HEK293T (cell line): ENCODE measurements around the gene TNIP1.

Experiments used
- CTCF ChIA-PET: fragments of 350-600 bp; formaldehyde crosslinking; extraction: SDS; loops from one replicate; lab custom pipeline; 2021; ENCODE audit warnings: antibody characterized with exemption, inconsistent platforms; lab: Yijun Ruan, JAX
- POLR2A ChIA-PET: fragments of 350-600 bp; formaldehyde crosslinking; extraction: SDS; loops from one replicate; lab custom pipeline; 2020; ENCODE audit warnings: antibody characterized with exemption, inconsistent platforms; lab: Yijun Ruan, JAX
- DNase-seq: peaks from one replicate; pipeline ENCODE4 v3.0.0; 2012; ENCODE audit warnings: mixed read lengths; ENCODE audit errors: extremely low spot score
- ARNT ChIP-seq: fragments of 450-650 bp; IDR thresholded peaks from 2 replicates; pipeline ENCODE4 v1.6.1; 2017; ENCODE audit warnings: mild to moderate bottlenecking
- BHLHE40 ChIP-seq: fragments of 450-650 bp; IDR thresholded peaks from 2 replicates; pipeline ENCODE4 v1.6.1; 2016; ENCODE audit warnings: mild to moderate bottlenecking, moderate library complexity, borderline replicate concordance
- CTBP1 ChIP-seq: fragments of 450-650 bp; IDR thresholded peaks from 2 replicates; pipeline ENCODE4 v1.6.1; 2016; ENCODE audit warnings: borderline replicate concordance
- ELF4 ChIP-seq: fragments of 450-650 bp; IDR thresholded peaks from 2 replicates; pipeline ENCODE4 v1.6.1; 2017; ENCODE audit warnings: antibody characterized with exemption
- FOXA1 ChIP-seq: fragments of 450-650 bp; IDR thresholded peaks from 2 replicates; pipeline ENCODE4 v1.6.1; 2016; ENCODE audit warnings: mild to moderate bottlenecking
- FOXK2 ChIP-seq: fragments of 450-650 bp; IDR thresholded peaks from 2 replicates; pipeline ENCODE4 v1.6.1; 2016; ENCODE audit warnings: mild to moderate bottlenecking
- FOXM1 ChIP-seq: fragments of 450-650 bp; IDR thresholded peaks from 2 replicates; pipeline ENCODE4 v1.6.1; 2017; ENCODE audit warnings: mild to moderate bottlenecking, borderline replicate concordance
- HDGF ChIP-seq: fragments of 450-650 bp; IDR thresholded peaks from 2 replicates; pipeline ENCODE4 v1.6.1; 2017; ENCODE audit warnings: antibody characterized with exemption, borderline replicate concordance
- L3MBTL2 ChIP-seq: fragments of 450-650 bp; conservative IDR thresholded peaks from 2 replicates; pipeline ENCODE4 v1.6.1; 2016; ENCODE audit warnings: mild to moderate bottlenecking
- LEF1 ChIP-seq: fragments of 450-650 bp; IDR thresholded peaks from 2 replicates; pipeline ENCODE4 v1.6.1; 2017; ENCODE audit warnings: mild to moderate bottlenecking, borderline replicate concordance
- NFRKB ChIP-seq: fragments of 450-650 bp; IDR thresholded peaks from 2 replicates; pipeline ENCODE4 v1.6.1; 2016; ENCODE audit warnings: mild to moderate bottlenecking, moderate library complexity
- SP1 ChIP-seq: fragments of 450-650 bp; IDR thresholded peaks from 2 replicates; pipeline ENCODE4 v1.6.1; 2017
- SUZ12 ChIP-seq: fragments of 450-650 bp; IDR thresholded peaks from 2 replicates; pipeline ENCODE4 v1.6.1; 2016; ENCODE audit warnings: mild to moderate bottlenecking
- TARDBP ChIP-seq: fragments of 450-650 bp; IDR thresholded peaks from 2 replicates; pipeline ENCODE4 v1.6.1; 2016
- ZNF384 ChIP-seq: fragments of 450-650 bp; IDR thresholded peaks from 2 replicates; pipeline ENCODE4 v1.6.1; 2016
- TF ChIP-seq, protein P1 (sequence below): fragments of 450-650 bp; IDR thresholded peaks from 2 replicates; pipeline ENCODE4 v1.6.1; 2016

Gene TNIP1

DNA sequence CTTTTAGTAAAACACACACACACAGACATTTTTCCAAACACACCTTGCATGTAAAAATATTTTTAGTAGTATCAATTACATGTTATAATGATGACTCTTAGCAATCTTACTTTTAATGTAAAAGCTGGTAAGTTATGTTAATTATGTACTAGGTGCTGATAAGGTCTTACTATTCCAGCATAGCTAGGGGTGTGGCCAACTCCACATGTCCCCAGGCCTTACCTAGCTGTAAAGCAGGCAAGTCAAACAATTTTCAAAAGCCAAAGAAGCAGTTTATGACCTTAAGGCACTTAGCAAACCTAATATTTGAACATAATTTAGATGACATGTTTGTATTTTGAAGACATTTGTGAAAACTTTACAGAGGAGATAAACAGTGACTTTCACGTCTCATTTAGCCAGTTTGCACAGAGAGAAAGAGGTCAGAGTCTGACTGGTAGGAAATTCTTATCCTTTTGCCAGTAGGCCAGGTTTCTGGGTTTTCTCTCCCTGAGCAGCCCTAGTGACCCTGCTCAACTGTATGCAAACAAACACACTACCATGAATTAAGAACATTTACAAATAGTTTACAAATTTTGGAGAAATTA is 86.9 kb downstream of the TNIP1 start:
- ChIA-PET CTCF (no interaction called here), POLR2A (no interaction called here)
- TF ChIP-seq HDGF (no peak), SP1 (no peak), TARDBP (no peak), SUZ12 (no peak), FOXM1 (no peak), LEF1 (no peak), BHLHE40 (no peak), NFRKB (no peak), L3MBTL2 (no peak), FOXK2 (no peak)
- TF ChIP-seq, protein P1, sequence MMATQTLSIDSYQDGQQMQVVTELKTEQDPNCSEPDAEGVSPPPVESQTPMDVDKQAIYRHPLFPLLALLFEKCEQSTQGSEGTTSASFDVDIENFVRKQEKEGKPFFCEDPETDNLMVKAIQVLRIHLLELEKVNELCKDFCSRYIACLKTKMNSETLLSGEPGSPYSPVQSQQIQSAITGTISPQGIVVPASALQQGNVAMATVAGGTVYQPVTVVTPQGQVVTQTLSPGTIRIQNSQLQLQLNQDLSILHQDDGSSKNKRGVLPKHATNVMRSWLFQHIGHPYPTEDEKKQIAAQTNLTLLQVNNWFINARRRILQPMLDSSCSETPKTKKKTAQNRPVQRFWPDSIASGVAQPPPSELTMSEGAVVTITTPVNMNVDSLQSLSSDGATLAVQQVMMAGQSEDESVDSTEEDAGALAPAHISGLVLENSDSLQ, result no peak
- no peak for DNase-seq

DNA sequence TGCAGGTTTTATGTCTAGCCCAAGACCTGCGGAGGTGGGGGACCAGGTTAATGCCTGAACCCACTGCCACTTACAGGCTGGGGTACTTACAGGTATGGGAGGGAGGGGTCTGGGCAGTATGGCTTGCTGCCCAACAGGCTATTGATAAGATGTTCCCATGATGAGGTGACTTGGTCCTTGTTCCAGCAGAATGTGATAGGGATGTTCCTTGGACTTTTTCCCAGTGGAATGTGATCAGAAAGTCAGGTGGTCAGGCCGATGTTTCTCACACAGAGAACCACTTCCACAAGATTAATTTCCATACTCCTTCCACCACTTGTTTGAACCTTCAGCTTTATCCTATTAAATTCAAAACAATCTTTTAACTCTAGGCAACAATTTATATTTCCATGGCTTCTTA is 87.4 kb downstream of the TNIP1 start:
- ChIA-PET POLR2A (no interaction called here), CTCF (no interaction called here)
- TF ChIP-seq SP1 (no peak), BHLHE40 (no peak), NFRKB (no peak), TARDBP (no peak), ARNT (no peak), SUZ12 (no peak)
- no peak for DNase-seq

DNA sequence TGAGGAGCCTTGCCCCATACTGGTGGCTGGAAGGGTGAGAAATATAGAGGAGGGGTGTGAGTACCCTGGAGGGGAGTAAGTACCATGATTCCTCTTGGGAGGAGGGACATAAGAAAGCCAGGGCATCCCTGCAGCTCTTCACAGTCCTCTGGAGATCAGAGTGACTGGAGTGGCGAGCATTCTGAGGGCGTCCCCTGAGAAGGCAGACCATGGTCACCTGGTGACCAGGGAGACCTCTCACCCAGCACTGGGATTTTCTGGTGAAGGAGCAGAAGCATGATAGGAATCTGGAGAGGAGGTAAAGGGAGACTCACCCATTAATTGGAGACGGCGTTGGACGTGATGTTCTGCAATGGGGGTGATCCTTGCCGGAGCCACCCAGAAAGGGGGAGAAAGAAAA is 88.1 kb downstream of the TNIP1 start:
- TF ChIP-seq SP1, result no peak
- TF ChIP-seq ELF4, result no peak
- TF ChIP-seq FOXM1, result no peak
- no peak for TF ChIP-seq ZNF384
- TF ChIP-seq TARDBP, result no peak
- no peak for TF ChIP-seq NFRKB
- TF ChIP-seq ARNT, result no peak
- no peak for TF ChIP-seq LEF1
- TF ChIP-seq, protein P1, result no peak
- no peak for TF ChIP-seq BHLHE40
- TF ChIP-seq CTBP1, result no peak
- no peak for DNase-seq
- POLR2A ChIA-PET, result no interaction called here
- CTCF ChIA-PET, result no interaction called here

DNA sequence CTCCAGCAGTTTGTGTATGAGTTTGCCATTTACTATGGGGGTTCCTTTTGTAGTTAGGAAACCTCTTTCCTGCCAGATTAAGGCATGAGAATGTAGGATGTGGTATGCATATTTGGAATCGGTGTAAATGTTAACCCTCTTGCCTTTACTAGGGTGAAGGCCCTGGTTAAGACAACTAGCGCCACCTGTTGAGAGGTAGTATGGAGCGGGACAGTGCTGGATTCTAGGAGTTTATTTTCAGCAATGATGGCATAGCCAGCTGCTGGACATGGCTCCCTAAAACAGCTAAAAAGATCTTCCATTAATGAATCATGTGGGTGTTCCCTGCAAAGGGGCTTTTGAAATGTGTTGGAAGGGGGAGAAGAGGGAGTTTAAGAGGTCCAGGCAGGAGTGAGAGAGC is 91.1 kb downstream of the TNIP1 start:
- DNase-seq, result no peak
- TF ChIP-seq FOXM1 (no peak), FOXK2 (no peak), L3MBTL2 (no peak), ELF4 (no peak), CTBP1 (no peak), SP1 (no peak), FOXA1 (no peak), HDGF (no peak)
- TF ChIP-seq, protein P1, result no peak
- ChIA-PET POLR2A (no interaction called here), CTCF (interaction anchor here (0.6 kb wide), 1 partner anchor 55 kb away, joined by 3 read pairs; no protein-coding TSS in a partner anchor)

DNA sequence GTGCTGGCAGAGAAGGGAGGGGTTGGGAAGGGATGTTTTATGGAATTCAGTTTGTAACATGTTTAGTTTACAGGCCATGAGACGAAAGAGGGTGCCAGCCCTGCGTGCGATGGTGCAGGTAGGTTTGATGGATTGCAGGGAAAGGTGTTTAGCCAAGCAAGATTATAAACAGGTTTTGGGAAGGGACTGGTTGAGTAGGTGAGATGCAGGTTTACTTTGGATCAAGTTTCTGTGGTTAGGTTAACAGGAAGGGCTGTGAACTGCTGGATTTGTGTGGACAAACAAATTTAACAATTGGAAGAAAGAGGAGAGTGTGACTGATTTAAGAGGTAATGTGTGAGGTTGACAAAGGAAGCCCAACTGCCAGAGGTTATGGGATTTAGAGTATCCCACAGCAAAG is 93.1 kb downstream of the TNIP1 start:
- ChIA-PET CTCF (no interaction called here), POLR2A (no interaction called here)
- DNase-seq, result no peak
- TF ChIP-seq SP1 (no peak), FOXK2 (no peak), BHLHE40 (no peak), LEF1 (no peak), ELF4 (no peak), FOXA1 (no peak), TARDBP (no peak), CTBP1 (no peak), NFRKB (no peak), FOXM1 (no peak), SUZ12 (no peak), ARNT (no peak), L3MBTL2 (no peak), HDGF (no peak), ZNF384 (no peak)
- TF ChIP-seq, protein P1, result no peak
